KMS-11 (cell line): ENCODE results near the gene PLPP1.

Experiments used
- H2AFZ ChIP-seq: fragments of 200-600 bp; sonication (generic); 2 replicates; pipeline ENCODE4 v1.6.1; 2016; ENCODE audit warnings: antibody characterized with exemption, mixed run types, low read depth
- H3K27ac ChIP-seq: fragments of 200-600 bp; sonication (generic); 2 replicates; pipeline ENCODE4 v1.6.1; 2016; ENCODE audit warnings: mild to moderate bottlenecking, mixed run types
- H3K27me3 ChIP-seq: fragments of 200-600 bp; sonication (generic); 2 replicates; pipeline ENCODE4 v1.6.1; 2017; ENCODE audit warnings: mild to moderate bottlenecking, low read depth, mixed run types, moderate library complexity; ENCODE audit not compliant: insufficient read depth
- H3K36me3 ChIP-seq: fragments of 200-600 bp; sonication (generic); 2 replicates; pipeline ENCODE4 v1.6.1; 2017; ENCODE audit warnings: mild to moderate bottlenecking, mixed run types; ENCODE audit not compliant: insufficient read depth
- H3K4me1 ChIP-seq: fragments of 200-600 bp; sonication (generic); 2 replicates; pipeline ENCODE4 v1.6.1; 2016; ENCODE audit warnings: mild to moderate bottlenecking, low read depth, mixed run types; ENCODE audit not compliant: poor library complexity, severe bottlenecking
- H3K4me2 ChIP-seq: fragments of 200-600 bp; sonication (generic); 2 replicates; pipeline ENCODE4 v1.7.0; 2016; ENCODE audit warnings: mild to moderate bottlenecking, mixed run types
- H3K4me3 ChIP-seq: fragments of 200-600 bp; sonication (generic); IDR thresholded peaks from 2 replicates; pipeline ENCODE4 v1.6.1; 2017; ENCODE audit warnings: low read depth, low read length, mixed read lengths; ENCODE audit not compliant: insufficient read depth
- H3K79me2 ChIP-seq: fragments of 200-600 bp; sonication (generic); 2 replicates; pipeline ENCODE4 v1.6.1; 2016; ENCODE audit warnings: low read depth, mixed run types; ENCODE audit not compliant: insufficient read depth
- H3K9ac ChIP-seq: fragments of 200-600 bp; sonication (generic); 2 replicates; pipeline ENCODE4 v1.6.1; 2016; ENCODE audit warnings: mild to moderate bottlenecking, mixed run types
- H4K20me1 ChIP-seq: fragments of 200-600 bp; sonication (generic); 2 replicates; pipeline ENCODE4 v1.6.1; 2016; ENCODE audit warnings: mild to moderate bottlenecking, mixed run types; ENCODE audit not compliant: insufficient read depth
- CTCF ChIP-seq: fragments of 200-600 bp; sonication (generic); conservative IDR thresholded peaks from 2 replicates; pipeline ENCODE4 v1.6.1; 2017; ENCODE audit warnings: low read depth, mild to moderate bottlenecking, antibody characterized with exemption, low read length, moderate library complexity, mixed read lengths

PLPP1 gene

GRCh38 chr5:55393501-55394175 lies 141.1 kb downstream of the PLPP1 start:
- Histone ChIP-seq H3K4me3 (no peak overlapping the region), H2AFZ (no peak overlapping the region), H4K20me1 (0 out of 2 replicates have a peak, but pooled peaks cover 3% of the 10 kb centered on the region), H3K27me3 (no peaks in the 10 kb centered on the region), H3K4me2 (no peak overlapping the region), H3K36me3 (no peaks in the 10 kb centered on the region), H3K79me2 (no peaks in the 10 kb centered on the region), H3K4me1 (peaks cover 2% of the 10 kb centered on the region), H3K9ac (no peak overlapping the region), H3K27ac (no peak overlapping the region)
- no peak for TF ChIP-seq CTCF

DNA sequence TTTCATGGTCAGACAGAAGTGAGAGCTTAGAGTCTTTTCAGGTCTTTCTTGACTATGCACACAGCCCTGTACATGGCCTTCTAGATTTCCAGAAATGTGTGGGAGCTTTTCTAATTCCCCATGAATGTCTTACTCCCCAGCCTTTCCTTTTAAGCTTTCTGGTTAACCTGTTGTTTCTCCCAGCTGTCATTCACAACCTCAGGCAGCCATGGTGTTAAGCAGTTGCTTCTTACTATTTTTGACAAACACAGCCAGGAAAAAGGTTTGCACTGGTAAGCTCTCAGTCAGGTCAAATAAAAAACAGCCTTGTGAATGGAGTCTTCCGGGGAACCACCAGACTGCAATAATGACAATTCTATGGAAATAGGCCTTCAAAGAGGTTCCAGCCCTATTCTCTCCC lies 142.1 kb downstream of the PLPP1 start:
- Histone ChIP-seq H3K4me2 (no peak overlapping the region), H3K4me3 (no peak overlapping the region), H3K79me2 (no peaks in the 10 kb centered on the region), H4K20me1 (0 out of 2 replicates have a peak, but pooled peaks cover 3% of the 10 kb centered on the region), H3K27me3 (no peaks in the 10 kb centered on the region), H3K27ac (no peak overlapping the region), H3K4me1 (no peaks in the 10 kb centered on the region), H2AFZ (no peak overlapping the region), H3K36me3 (no peaks in the 10 kb centered on the region), H3K9ac (no peak overlapping the region)
- TF ChIP-seq CTCF: no peak

DNA sequence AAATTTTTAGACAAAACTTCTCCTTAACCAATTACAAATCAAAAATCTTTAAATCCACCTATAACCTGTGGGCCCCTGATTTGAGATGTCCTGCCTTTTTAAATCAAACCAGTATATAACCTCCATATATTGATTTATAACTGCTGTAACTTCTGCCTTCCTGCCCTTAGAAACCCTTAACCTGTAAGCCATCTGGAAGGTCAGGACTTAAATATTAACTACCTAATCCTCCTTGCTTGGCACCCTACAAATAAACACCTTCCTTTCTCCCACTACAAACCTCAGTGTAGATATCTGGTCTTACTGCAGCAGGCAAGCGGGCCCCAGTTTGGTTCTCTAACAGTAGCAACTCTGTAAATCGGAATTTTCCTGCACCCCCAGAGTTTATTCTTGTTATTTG lies 143.1 kb downstream of the PLPP1 start:
- Histone ChIP-seq H2AFZ (no peak overlapping the region), H3K79me2 (no peaks in the 10 kb centered on the region)

GRCh38 chr5:55387865-55388264 lies 146.9 kb downstream of the PLPP1 start:
- no peaks in the 10 kb centered on the region for H3K4me1 ChIP-seq
- H3K27me3 ChIP-seq: no peaks in the 10 kb centered on the region
- TF ChIP-seq CTCF: no peak
- H3K79me2 ChIP-seq: no peaks in the 10 kb centered on the region
- H3K36me3 ChIP-seq: no peaks in the 10 kb centered on the region
- H3K4me2 ChIP-seq: no peak overlapping the region
- no peak overlapping the region for H3K27ac ChIP-seq
- no peak overlapping the region for H2AFZ ChIP-seq
- H4K20me1 ChIP-seq: no peaks in the 10 kb centered on the region
- H3K4me3 ChIP-seq: no peak overlapping the region
- no peak overlapping the region for H3K9ac ChIP-seq

More for the DNA sequence above, 143.1 kb downstream of the PLPP1 start:
- Histone ChIP-seq H3K27me3 (no peaks in the 10 kb centered on the region), H3K4me1 (no peaks in the 10 kb centered on the region), H3K36me3 (no peaks in the 10 kb centered on the region), H3K9ac (no peak overlapping the region), H3K4me2 (no peak overlapping the region), H3K27ac (no peak overlapping the region), H3K4me3 (no peak overlapping the region), H4K20me1 (0 out of 2 replicates have a peak, but pooled peaks cover 3% of the 10 kb centered on the region)
- no peak for TF ChIP-seq CTCF
